Activated CD4-positive, alpha-beta T cell treated with anti-CD3 and anti-CD28 coated beads for 48 hours (primary cell): ENCODE measurements around the gene ITPKB.
"Not testable (repeated sequence)": the region's sequence is repeated elsewhere in the genome, so short reads cannot be mapped to it uniquely, and the experiment has no call there.

Experiments
- DNase-seq: peaks from one replicate; pipeline ENCODE4 v3.0.0-alpha.2; 2020

ITPKB gene

GRCh38 chr1:226730071-226730470 lies 9.0 kb downstream of the ITPKB start:
- no peak for DNase-seq

- no peak for DNase-seq
Measured at GRCh38 chr1:226728448-226728847, 10.6 kb downstream of the ITPKB start.

DNA sequence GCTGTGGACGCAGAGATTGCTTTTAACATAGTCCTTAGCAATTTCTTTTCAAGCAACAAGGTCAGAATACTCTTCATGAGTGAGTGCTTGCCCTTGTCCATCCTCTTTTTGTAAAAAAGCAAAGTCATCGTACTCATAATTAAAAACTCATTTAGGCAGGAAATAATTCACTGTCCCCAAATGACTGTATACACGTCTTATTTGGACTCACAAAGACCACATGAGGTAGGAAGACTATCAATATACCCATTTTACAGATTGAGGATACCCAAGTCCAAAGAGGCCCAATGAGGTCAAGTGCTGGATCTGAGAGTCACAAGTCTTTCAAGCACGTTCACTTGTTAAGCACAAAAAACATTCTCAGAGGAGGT lies 13.2 kb downstream of the ITPKB start:
- no peak for DNase-seq

DNA sequence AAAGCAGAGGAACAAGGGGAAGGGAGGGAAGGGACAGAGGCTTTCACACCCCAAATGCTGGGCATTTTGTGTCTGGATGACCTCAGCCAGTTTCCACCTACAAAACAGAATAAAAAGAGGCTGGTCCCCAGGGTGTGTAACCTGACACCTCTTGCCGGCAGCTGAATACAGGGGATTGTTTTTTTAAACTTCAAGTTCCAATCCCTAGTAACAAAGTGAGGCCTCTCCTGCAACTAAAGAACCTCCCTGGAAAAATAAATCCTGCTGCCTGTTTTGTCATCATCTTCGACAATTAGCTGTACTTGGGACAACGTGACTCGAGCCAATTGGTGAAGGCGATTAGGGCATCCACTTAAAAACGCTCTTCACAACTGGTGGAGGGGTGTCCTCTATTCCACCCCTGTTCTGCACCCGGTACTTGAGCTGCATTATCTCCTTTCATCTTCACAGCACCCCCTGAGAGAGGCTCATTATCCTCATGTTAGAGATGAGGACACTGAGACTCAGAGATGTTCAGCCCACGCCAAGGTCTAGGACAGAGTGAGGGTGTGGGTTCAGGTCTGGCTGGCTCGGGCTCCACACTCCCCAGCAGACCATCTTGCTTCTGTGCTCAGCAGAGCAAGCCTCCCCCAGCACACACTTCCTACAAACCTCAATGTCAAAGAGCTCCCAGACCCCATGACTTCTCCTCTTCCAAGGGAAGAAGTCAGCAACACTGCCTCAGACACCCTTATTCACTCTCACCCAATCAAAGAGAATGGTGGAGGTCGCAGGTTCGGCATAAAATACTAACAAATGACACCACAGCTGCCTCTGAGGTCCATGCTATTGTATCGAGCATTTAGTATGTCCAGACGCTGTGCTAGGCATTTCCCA lies 15.2 kb downstream of the ITPKB start:
- DNase-seq, result no peak

DNA sequence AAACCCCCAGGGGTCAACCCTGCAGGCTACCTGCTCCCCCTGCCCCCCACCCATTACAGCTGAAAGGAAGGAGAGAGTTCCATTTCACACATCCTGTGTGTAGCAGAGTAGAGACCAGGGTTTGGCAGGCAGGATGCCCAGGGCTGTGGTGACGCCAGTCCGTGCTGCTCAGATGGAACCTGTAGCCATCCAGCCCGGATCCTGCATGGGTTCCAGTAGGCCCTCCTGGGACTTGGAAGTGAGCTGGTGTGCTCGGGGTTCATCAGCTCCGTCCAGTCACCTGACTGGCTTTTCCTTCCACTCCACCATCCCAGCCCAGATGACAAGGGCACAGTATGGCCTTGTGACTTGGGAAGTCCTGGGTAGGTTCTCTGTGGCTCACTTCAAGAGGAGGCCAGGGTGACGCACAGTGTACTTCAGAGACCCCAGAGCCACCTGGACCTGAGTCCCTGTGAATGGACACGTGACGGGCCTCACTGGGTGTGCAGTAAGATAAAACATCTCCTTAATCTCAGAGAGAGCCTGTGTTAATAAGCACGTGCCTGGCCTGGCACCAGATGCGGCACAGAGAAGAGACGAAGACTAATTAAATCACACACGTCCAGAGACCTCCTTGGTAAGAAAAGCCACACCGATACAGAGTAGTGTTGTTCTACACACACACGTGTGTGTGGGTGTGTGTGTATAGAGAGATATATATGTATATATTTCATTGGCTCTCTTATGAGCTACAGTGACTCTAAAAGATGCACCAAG lies 16.0 kb downstream of the ITPKB start:
- no peak for DNase-seq

DNA sequence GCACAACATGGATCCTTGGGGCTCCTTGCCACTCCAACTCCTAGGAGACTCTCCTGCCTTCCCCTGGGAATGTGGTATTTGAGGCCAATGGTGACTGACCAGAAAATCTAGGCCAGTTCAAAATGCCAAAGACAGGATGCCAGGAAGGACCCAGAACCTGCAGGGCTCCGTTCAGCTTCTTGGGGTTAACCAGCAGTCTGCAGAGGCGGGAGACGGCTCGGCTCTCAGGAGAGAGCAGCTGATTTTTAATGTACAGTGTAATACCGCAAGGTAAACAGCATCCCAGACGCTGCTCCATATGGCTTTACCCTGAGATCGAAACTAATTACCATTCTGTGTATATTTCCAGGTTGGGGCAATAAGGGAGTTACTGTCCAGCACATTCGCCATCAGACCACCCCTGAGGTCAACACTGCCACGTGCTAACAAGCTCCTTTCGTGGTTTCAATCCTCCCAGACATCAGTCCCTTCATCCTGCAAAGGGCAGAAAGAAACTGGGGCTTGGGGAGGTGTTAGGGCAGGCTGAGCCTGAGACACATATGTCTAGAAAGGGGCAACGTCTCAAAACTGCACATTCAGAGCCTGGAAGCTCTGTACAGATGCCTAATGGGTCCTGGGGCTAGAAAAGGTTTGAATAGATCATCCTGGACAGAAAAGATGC lies 16.7 kb downstream of the ITPKB start:
- DNase-seq, result no peak

GRCh38 chr1:226720574-226720973 lies 18.5 kb downstream of the ITPKB start:
- DNase-seq, result not testable (repeated sequence)

GRCh38 chr1:226719596-226720387 lies 19.3 kb downstream of the ITPKB start:
- no peak for DNase-seq

DNA sequence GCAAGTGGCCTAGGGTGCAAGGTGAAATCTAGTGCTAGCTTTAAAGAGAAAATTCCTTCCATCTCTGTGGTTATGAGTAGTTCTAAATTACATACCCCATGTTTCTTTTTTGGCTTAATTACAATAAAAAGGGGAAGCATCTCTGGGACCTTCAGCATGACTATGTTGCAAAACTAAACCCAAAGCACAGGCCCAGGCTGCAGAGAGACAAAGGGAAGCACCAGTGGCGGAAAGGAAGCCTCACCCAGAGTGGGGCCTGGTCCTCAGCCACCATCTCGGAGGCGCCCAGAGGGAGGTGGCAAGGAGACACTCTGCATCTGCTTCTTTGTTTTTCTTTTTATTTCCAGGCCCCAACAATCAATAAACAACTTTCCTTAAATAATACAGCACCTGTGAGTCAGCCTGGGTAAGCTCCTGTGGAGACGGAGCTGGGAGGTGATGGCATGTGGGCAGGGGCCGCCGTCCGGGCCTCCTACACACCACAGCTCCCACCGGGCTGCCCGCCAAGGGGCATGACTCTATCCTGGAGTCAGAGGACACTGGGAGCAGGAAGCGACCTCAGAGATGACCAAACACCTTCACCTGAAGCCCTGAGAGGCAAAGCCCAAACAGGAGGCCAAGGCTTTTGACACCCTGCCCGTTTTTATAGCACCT lies 21.7 kb downstream of the ITPKB start:
- DNase-seq, result no peak

DNA sequence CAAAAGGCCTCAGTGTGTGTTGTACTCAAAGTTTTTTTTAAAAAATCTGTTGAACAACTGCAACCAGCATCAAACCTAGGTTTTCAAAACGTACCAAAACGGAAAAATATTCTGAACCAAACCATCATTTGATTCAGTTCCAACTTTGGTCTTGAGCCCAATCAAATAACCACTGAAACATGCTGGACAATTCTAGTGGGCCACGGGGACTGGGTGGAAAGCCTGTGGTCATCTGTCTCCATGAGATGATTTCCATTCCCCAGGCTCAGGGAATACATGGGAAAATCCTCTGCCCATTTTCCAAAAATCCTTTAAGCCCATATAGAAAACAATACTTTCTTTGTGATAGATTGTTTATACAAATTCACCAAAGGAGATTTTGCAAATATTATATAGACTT lies 22.5 kb downstream of the ITPKB start:
- no peak for DNase-seq

GRCh38 chr1:226714148-226714547 lies 24.9 kb downstream of the ITPKB start:
- no peak for DNase-seq

- DNase-seq, result no peak
Measured at GRCh38 chr1:226712742-226713419, 26.2 kb downstream of the ITPKB start.

DNA sequence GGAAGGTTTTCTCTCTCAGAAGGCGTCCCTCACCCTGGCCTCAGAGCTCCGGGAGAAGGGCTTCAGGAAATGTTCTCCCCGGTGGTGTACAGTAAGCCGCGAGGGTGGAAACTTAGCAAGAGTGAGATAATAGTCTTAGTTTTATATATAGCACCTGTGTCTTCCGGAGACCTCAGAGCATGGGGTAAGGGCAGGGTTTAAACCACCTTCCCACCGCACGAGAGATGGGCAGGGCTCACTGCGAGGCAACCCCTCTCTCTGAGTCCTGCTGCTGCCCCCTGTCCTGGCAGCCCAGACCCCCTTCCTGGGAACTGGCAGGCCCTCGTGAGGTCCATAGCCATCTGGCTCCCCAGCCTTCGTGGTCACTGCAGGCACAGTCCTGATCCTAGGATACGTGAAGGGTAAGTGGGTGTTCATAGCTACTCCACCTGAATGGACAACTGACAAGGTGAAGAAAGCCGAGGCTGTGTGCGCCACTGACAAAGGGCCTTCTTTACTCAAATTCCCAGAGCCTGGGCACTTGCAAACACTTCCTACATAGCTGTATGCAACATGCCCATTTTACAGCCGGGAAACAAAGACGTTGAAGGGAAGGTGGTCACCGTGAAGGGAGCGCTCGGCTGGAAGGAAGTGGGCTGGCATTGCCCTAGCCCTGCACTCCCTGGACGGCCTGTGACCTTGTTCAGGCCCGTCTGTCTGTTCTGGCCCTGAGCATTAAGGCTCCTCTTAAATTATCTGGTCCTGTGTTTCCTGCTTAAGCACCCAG lies 26.9 kb downstream of the ITPKB start:
- DNase-seq, result peak; percentile 59

DNA sequence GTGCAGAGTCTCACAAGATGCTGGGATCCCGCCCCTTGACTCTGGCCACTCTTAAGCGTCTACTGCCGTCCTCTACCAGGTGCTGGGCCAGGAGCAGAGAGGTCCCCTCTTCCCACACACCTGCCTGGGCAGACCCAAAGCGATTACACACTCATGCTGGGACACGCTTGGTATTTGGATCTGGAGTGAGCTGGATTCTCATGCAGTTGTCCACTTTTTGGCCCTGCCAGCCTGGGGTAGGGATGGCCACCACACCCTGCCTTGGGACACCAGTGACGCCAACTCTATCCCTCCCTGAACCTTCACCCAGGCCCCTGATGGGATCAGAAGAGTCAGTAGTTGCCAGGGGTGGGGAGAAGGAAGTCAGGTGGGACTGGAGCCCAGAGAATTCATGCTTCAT lies 28.6 kb downstream of the ITPKB start:
- DNase-seq, result no peak

- no peak for DNase-seq
Measured at GRCh38 chr1:226709953-226710352, 29.1 kb downstream of the ITPKB start.

- no peak for DNase-seq
Measured at GRCh38 chr1:226708967-226709396, 30.1 kb downstream of the ITPKB start.

DNA sequence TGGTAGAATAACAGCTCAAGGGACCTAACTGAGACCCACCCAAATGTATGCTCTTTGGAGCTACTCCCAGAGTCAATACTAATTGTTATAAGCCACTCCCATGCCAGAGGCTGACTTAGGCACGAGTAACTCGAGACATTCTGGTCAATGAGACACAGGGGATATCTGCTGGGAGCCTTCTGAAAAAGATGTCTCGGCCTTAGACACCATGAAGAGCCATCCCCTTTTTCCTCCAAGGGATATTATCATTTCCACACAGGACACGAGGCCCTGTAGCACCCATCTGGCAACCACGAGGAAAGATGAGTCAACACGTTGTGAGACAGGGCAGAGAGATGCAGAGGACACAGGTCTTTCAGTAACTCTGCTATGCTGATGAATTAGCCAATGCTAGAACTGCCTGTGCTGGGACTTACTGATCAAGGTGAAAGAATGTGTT lies 30.7 kb downstream of the ITPKB start:
- no peak for DNase-seq

GRCh38 chr1:226706684-226707083 lies 32.4 kb downstream of the ITPKB start:
- DNase-seq, result no peak

DNA sequence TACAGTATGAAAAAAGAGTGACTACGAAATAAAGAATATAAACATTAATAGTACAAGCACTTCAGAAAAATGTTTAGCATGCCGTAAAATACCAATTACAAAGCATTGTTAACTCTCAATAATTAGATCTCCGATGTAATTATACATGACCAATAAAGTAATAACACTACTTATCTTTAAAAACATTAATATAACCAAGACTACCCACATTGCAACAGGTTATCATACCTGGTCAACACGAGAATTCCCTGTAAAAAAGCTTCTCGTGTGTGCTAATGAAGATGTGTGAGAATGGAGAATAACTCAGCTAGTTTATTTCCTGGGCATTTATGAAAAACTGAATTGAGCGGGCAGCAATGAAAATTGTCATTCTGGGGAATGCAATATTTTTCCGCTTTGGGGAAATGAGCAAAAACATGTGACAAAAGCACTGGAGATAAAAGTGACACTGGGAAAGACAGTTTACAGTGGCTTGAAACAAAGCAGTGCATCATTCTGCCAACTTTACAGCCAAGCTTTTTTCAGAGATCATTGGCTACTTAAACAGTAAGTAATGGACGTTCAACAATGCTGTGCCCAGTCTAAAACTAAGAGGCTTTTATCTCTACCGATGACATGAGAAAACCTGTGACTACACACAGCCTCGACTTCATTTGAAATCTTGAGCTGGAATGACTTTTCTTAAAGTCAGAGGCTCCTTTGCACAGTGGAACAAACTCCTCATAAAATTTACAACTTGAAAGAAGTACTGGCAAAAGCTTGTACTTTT lies 34.7 kb downstream of the ITPKB start:
- DNase-seq, result no peak
